Fibroblast of lung (primary cell): ENCODE data around the gene MYMX. TPM values are rescaled to one million over a fixed set of nuclear protein-coding genes. Genes with fewer than 3 reads are reported as not detected.

Source experiments
- DNase-seq, 2 donors: peaks; one replicate each; pipeline versions ENCODE4 v3.0.0 to v3.0.0-alpha.2; 2010; ENCODE audit warnings: low read depth in 2 of 2
- H2AFZ ChIP-seq: 2 replicates; pipeline ENCODE4 v1.5.1; 2012; ENCODE audit warnings: low read length, control low read depth, inconsistent platforms
- H3K27ac ChIP-seq: 2 replicates; pipeline ENCODE4 v1.5.1; 2011; ENCODE audit warnings: low read length, control low read depth; ENCODE audit not compliant: insufficient read depth
- H3K27me3 ChIP-seq: 2 replicates; pipeline ENCODE4 v1.5.1; 2011; ENCODE audit warnings: mild to moderate bottlenecking, low read length; ENCODE audit not compliant: control insufficient read depth, insufficient read depth
- H3K36me3 ChIP-seq: 2 replicates; pipeline ENCODE4 v1.5.1; 2011; ENCODE audit warnings: low read length; ENCODE audit not compliant: control insufficient read depth, insufficient read depth
- H3K4me1 ChIP-seq: 2 replicates; pipeline ENCODE4 v1.5.1; 2011; ENCODE audit warnings: low read length; ENCODE audit not compliant: control insufficient read depth, insufficient read depth; ENCODE audit errors: extremely low read depth
- H3K4me2 ChIP-seq: 2 replicates; pipeline ENCODE4 v1.5.1; 2011; ENCODE audit warnings: low read length, control low read depth; ENCODE audit not compliant: insufficient read depth; ENCODE audit errors: extremely low read depth
- H3K4me3 ChIP-seq, 4 experiments: fragments of 200-600 bp in 1 of 4; sonication (generic) in 1 of 4; replicated peaks in 1 of 4; 2 replicates each; pipeline ENCODE4 v1.5.1; 2011 to 2016; ENCODE audit warnings: low read length in 4 of 4, low read depth in 3 of 4, mild to moderate bottlenecking in 3 of 4, control low read depth in 2 of 4, inconsistent platforms in 1 of 4, mixed read lengths in 1 of 4; ENCODE audit not compliant: insufficient read depth in 1 of 4; ENCODE audit errors: control extremely low read depth in 1 of 4
- H3K79me2 ChIP-seq: 2 replicates; pipeline ENCODE4 v1.5.1; 2012; ENCODE audit warnings: mild to moderate bottlenecking, low read length, inconsistent platforms; ENCODE audit not compliant: control insufficient read depth, insufficient read depth
- H3K9ac ChIP-seq: 2 replicates; pipeline ENCODE4 v1.5.1; 2011; ENCODE audit warnings: mild to moderate bottlenecking, low read length, control low read depth; ENCODE audit not compliant: insufficient read depth
- H3K9me3 ChIP-seq: 2 replicates; pipeline ENCODE4 v1.5.1; 2012; ENCODE audit warnings: low read depth, low read length; ENCODE audit not compliant: control insufficient read depth, insufficient read depth
- H4K20me1 ChIP-seq: 2 replicates; pipeline ENCODE4 v1.5.1; 2011; ENCODE audit warnings: low read length; ENCODE audit not compliant: control insufficient read depth, insufficient read depth; ENCODE audit errors: extremely low read depth
- EZH2 ChIP-seq: IDR thresholded peaks from 2 replicates; pipeline ENCODE4 v1.5.1; 2012; ENCODE audit warnings: low read length, control low read depth, mild to moderate bottlenecking; ENCODE audit errors: missing control alignments
- polyA plus RNA-seq, 2 donors: library from polyadenylated mRNA; depleted of rRNA in 1 of 2; stranded (reverse) in 1 of 2; unstranded in 1 of 2; fragments of >200 nt; gene quantifications; 2 replicates each; pipeline ENCODE4 v1.2.1, GENCODE V29; 2011 to 2012; ENCODE audit warnings: missing spikeins in 1 of 2
- total RNA-seq: library from RNA; depleted of rRNA; stranded (reverse); fragments of >200 nt; gene quantifications from 2 replicates; pipeline ENCODE4 v1.2.1, GENCODE V29; 2014
- TF ChIP-seq, protein P1 (sequence below), 2 donors: IDR thresholded peaks in 1 of 2; conservative IDR thresholded peaks in 1 of 2; 1 replicate in 1 of 2; 2 replicates in 1 of 2; pipeline ENCODE4 v1.5.1; 2011 to 2012; ENCODE audit warnings: low read length in 2 of 2, control low read depth in 1 of 2, inconsistent platforms in 1 of 2, low read depth in 1 of 2, mild to moderate bottlenecking in 1 of 2

Gene MYMX
- total and polyA plus RNA-seq, 2 donors (not counting 1 experiment from before 2014, with no cell fraction given): not detected

DNA sequence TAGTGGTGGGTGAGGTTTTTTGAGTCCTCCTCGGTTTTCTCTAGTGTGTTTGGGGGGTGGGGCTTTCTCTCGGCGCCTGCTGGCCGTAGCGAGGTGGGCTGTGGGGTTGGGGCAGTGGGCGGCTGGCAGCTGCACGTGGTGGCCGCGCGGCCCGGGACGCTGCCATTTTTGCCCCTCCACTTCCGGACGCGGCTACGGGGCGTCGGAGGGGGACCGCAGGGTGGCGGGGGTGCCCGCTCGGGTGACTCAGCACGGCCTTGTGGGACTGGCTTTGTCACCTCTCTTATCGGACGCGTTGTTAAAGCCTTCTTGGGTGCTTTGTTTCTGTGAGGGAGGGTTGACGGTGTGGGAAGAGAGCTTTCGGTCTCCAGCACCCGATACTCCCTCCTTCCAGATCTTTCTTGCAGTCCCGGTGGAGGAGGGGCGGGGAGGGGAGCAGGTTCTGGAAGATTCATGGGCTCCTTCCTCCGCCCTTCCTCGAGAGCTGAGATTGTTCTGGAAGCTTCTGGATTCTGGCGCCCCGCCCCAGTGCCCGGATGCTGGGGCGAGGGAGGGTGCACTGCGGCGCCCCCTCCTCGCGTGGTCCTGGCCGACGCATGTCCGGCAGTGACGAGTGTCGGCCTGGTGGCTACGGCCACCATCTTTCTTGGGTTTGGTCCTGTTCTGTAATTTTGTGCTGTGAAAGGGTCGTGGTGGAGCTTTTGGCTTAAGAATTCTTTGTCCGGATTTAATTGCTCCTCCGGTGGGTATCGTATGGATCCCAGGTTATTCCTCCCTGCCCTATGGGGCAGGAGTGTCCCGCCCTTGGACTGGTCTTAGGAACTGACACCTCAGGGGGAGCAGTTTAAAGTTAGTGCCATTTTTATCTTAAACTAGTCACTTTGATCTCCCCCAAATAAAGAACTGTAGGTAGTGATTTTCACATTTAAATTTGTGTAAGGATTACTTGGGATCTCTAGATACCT, 30.9 kb downstream of the MYMX start:
- TF ChIP-seq EZH2: no peak
- TF ChIP-seq, protein P1, sequence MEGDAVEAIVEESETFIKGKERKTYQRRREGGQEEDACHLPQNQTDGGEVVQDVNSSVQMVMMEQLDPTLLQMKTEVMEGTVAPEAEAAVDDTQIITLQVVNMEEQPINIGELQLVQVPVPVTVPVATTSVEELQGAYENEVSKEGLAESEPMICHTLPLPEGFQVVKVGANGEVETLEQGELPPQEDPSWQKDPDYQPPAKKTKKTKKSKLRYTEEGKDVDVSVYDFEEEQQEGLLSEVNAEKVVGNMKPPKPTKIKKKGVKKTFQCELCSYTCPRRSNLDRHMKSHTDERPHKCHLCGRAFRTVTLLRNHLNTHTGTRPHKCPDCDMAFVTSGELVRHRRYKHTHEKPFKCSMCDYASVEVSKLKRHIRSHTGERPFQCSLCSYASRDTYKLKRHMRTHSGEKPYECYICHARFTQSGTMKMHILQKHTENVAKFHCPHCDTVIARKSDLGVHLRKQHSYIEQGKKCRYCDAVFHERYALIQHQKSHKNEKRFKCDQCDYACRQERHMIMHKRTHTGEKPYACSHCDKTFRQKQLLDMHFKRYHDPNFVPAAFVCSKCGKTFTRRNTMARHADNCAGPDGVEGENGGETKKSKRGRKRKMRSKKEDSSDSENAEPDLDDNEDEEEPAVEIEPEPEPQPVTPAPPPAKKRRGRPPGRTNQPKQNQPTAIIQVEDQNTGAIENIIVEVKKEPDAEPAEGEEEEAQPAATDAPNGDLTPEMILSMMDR (conservative IDR thresholded peaks at IDR 0.05 in 1 of 2, IDR thresholded peaks at IDR 0.05 in 1 of 2; ENCODE audit: low read depth in 1 of 2, low read length in 2 of 2): no peak
- Histone ChIP-seq H3K79me2 (peaks cover 51% of the 10 kb centered on the region), H3K4me1 (peaks cover 5% of the 10 kb centered on the region), H3K36me3 (peaks cover 21% of the 10 kb centered on the region), H3K9ac (peak overlapping the region; percentile 75), H3K9me3 (no peaks in the 10 kb centered on the region), H3K4me2 (peak overlapping the region; percentile 76), H3K27ac (peak overlapping the region; percentile 85), H2AFZ (no peak overlapping the region), H3K27me3 (no peaks in the 10 kb centered on the region), H4K20me1 (peaks cover 8% of the 10 kb centered on the region), H3K4me3 (peak overlapping the region; percentile 69 to 91 (median 86))
- peak; percentile 56 to 68 for DNase-seq

DNA sequence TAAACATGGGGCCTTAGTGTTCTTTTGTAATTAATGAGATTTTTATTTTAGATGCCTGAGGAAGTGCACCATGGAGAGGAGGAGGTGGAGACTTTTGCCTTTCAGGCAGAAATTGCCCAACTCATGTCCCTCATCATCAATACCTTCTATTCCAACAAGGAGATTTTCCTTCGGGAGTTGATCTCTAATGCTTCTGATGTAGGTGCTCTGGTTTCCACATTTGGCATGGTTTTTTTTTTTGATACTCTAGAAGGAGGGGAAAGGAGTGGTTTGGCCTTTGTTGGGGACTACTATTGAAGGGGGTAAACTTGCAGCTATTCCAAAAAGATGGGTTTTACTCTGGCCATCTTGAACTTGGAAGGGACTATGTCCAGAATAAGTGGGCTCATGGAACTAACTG, 31.9 kb downstream of the MYMX start:
- Histone ChIP-seq H3K9me3 (no peaks in the 10 kb centered on the region), H4K20me1 (peaks cover 8% of the 10 kb centered on the region), H3K27me3 (no peaks in the 10 kb centered on the region), H3K4me1 (peaks cover 5% of the 10 kb centered on the region), H3K36me3 (peaks cover 27% of the 10 kb centered on the region), H2AFZ (no peak overlapping the region), H3K27ac (no peak overlapping the region), H3K9ac (no peak overlapping the region), H3K79me2 (peaks cover 58% of the 10 kb centered on the region), H3K4me2 (peak overlapping the region; percentile 76), H3K4me3 (peak overlapping the region; percentile 69 to 91 (median 86))
- no peak for DNase-seq
- TF ChIP-seq, protein P1 (conservative IDR thresholded peaks at IDR 0.05 in 1 of 2, IDR thresholded peaks at IDR 0.05 in 1 of 2; ENCODE audit: low read depth in 1 of 2, low read length in 2 of 2): no peak
- TF ChIP-seq EZH2: no peak

DNA sequence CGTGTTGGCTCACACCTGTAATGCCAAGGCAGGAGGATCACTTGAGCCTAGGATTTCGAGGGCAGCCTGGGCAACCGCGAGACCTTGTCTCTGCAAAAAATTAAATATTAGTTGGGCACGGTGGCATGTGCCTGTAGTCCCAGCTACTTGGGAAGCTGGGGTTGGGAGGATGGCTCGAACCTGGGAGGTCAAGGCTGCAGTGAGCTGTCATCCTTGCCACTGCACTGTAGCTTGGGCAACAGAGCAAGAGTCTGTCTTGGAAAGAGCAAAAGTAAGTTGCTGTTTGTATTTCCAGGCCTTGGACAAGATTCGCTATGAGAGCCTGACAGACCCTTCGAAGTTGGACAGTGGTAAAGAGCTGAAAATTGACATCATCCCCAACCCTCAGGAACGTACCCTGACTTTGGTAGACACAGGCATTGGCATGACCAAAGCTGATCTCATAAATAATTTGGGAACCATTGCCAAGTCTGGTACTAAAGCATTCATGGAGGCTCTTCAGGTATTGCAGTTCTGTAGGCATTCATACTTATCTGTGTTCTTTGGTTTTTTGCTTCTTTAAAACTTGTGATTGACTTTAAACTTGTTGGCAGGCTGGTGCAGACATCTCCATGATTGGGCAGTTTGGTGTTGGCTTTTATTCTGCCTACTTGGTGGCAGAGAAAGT, 32.5 kb downstream of the MYMX start:
- H3K79me2 ChIP-seq: peaks cover 59% of the 10 kb centered on the region

More for the DNA sequence above, 32.5 kb downstream of the MYMX start:
- no peak overlapping the region for H3K27ac ChIP-seq
- H3K9me3 ChIP-seq: no peaks in the 10 kb centered on the region
- peak overlapping the region; percentile 76 for H3K4me2 ChIP-seq
- no peak overlapping the region for H2AFZ ChIP-seq
- peaks cover 8% of the 10 kb centered on the region for H4K20me1 ChIP-seq
- no peak for DNase-seq
- peaks cover 28% of the 10 kb centered on the region for H3K36me3 ChIP-seq
- TF ChIP-seq, protein P1 (conservative IDR thresholded peaks at IDR 0.05 in 1 of 2, IDR thresholded peaks at IDR 0.05 in 1 of 2; ENCODE audit: low read depth in 1 of 2, low read length in 2 of 2): no peak
- no peak for TF ChIP-seq EZH2
- H3K27me3 ChIP-seq: no peaks in the 10 kb centered on the region
- peaks cover 5% of the 10 kb centered on the region for H3K4me1 ChIP-seq
- peak overlapping the region in 3 of 4 experiments; percentile 85 to 91 (median 87) for H3K4me3 ChIP-seq
- no peak overlapping the region for H3K9ac ChIP-seq
